Heart left ventricle (tissue), 16 donors: ENCODE results near the gene ATM. TPM values are rescaled to one million over a fixed set of nuclear protein-coding genes. Genes with fewer than 3 reads are reported as not detected.

Experiments used
- ATAC-seq, 4 donors: fragments of 200-7000 bp; cut with Tn5 transposase; one replicate each; pipeline ENCODE4 v1.9.1; 2020 to 2022; ENCODE audit warnings: moderate library complexity in 4 of 4, mild to moderate bottlenecking in 3 of 4, moderate number of reproducible peaks in 1 of 4
- DNase-seq, 5 donors: peaks; one replicate each; pipeline ENCODE4 v3.0.0-alpha.2; 2020
- H3K27ac ChIP-seq, 12 donors: fragments of 200-600 bp; sonication (generic) in 4 of 12; one replicate each; pipeline versions ENCODE4 v1.5.0 to v1.8.0; 2016 to 2022; ENCODE audit warnings: mild to moderate bottlenecking in 2 of 12
- H3K27me3 ChIP-seq, 9 donors: fragments of 200-600 bp; sonication (generic) in 2 of 9; one replicate each; pipeline versions ENCODE4 v1.5.1 to v1.8.0; 2016 to 2022; ENCODE audit warnings: mild to moderate bottlenecking in 3 of 9
- H3K36me3 ChIP-seq, 9 donors: fragments of 200-600 bp; sonication (generic) in 2 of 9; one replicate each; pipeline versions ENCODE4 v1.5.0 to v1.8.0; 2018 to 2022; ENCODE audit warnings: mild to moderate bottlenecking in 2 of 9
- H3K4me1 ChIP-seq, 12 donors: fragments of 200-600 bp; sonication (generic) in 4 of 12; one replicate each; pipeline versions ENCODE4 v1.5.0 to v1.8.0; 2016 to 2022; ENCODE audit warnings: mild to moderate bottlenecking in 3 of 12
- H3K4me3 ChIP-seq, 12 donors: fragments of 200-600 bp; sonication (generic) in 4 of 12; one replicate each; pipeline versions ENCODE4 v1.5.0 to v1.8.0; 2017 to 2022; ENCODE audit warnings: mild to moderate bottlenecking in 9 of 12, moderate library complexity in 4 of 12
- H3K9me3 ChIP-seq, 12 donors: fragments of 200-600 bp; sonication (generic) in 4 of 12; one replicate each; pipeline versions ENCODE4 v1.5.0 to v1.8.0; 2016 to 2022; ENCODE audit warnings: mild to moderate bottlenecking in 1 of 12
- CTCF ChIP-seq, 12 donors: fragments of 200-600 bp; sonication (generic) in 4 of 12; IDR thresholded peaks; one replicate each; pipeline versions ENCODE4 v1.5.0 to v1.8.0; 2018 to 2022; ENCODE audit warnings: antibody characterized with exemption in 12 of 12, mild to moderate bottlenecking in 5 of 12
- POLR2A ChIP-seq, 2 donors: fragments of 450-650 bp; IDR thresholded peaks; one replicate each; pipeline ENCODE4 v1.6.1; 2017; ENCODE audit warnings: antibody characterized with exemption in 2 of 2, mild to moderate bottlenecking in 2 of 2, moderate library complexity in 2 of 2
- WGBS, 4 donors: extraction: QIAGEN DNeasy Blood & Tissue Kit in 2 of 4; methylation state at CpG; one replicate each; pipeline versions ENCODE4 v1.1.5 to v1.1.7; 2013 to 2018; 5-methylcytosine and 5-hydroxymethylcytosine counted together
- intact Hi-C, 10 donors: fragments of 100-400 bp; cut with DNase I; formaldehyde crosslinking; loops; one replicate each; pipeline versions ENCODE4 v1.11.1 to v1.14.2; 2022
- polyA plus RNA-seq, 2 donors: library from polyadenylated mRNA; stranded (reverse); fragments of 200-250 nt; gene quantifications; one replicate each; pipeline ENCODE4 v1.2.3, GENCODE V29; 2013
- total RNA-seq, 9 donors: library from RNA; depleted of rRNA in 2 of 9; stranded (reverse); fragments of >200 nt in 2 of 9; fragmentation: NEBNext Ultra II Directional in 3 of 9; extraction: Animal tissue kit (Norgen Biotek cat#: 25700) in 3 of 9; gene quantifications; one replicate each; pipeline versions ENCODE4 v1.1.0 to v1.2.4, GENCODE V29; 2016 to 2023
- donor health status: ischemic (EF 13 %, LVEDD 7.1; RV severe dilation, severe dysfunction).
- donor health status: healthy with polysubstance abuse.
- donor health status: DM: no; HTN: yes; CAD: no.
- donor health status: DM: no; HTN: no; CAD: no.
- donor health status: ischemic (EF 25% LVEDD 6.9; RV normal size, moderate dysfunction).
- donor health status: ischemic (EF 25% LVEDD 5.7; RV mildly dilated, moderate dysfunction).
- donor health status: healthy.
- donor health status: DM: yes; HTN: yes; CAD: no.
- donor health status: ischemic (EF 35%, LVEDD 5.7; RV mildly dilated, moderate dysfunction).
- donor health status: nonischemic (EF 11% LVEDD 7.7; RV severe dilation, severe dysfunction).
- donor health status: DM: yes; HTN: yes; CAD: no.
- donor health status: PGD.
- donor health status: ischemic (EF 29% LVEDD 5.4; RV normal size, mild dysfunction).
- donor health status: nonischemic (EF 23%, LVEDD 6.1; RV moderate dilation, normal function).

Gene ATM
- total and polyA plus RNA-seq, 11 donors, result 14.0 to 50.8 (median 31.2) TPM

GRCh38 chr11:108239076-108239475 lies 16.2 kb downstream of the ATM start:
- no peak for DNase-seq
- Histone ChIP-seq H3K4me1 (peaks cover 0 to 44% (median 0%) of the 10 kb centered on the region in 12 donors), H3K36me3 (peaks cover 0 to 95% (median 53%) of the 10 kb centered on the region in 9 donors), H3K27me3 (no peaks in the 10 kb centered on the region), H3K9me3 (peaks cover 0 to 3% (median 0%) of the 10 kb centered on the region in 12 donors), H3K4me3 (no peak overlapping the region), H3K27ac (peak overlapping the region in 1 of 12 donors; percentile 83)
- TF ChIP-seq CTCF (IDR thresholded peaks at IDR 0.05) (no peak), POLR2A (IDR thresholded peaks at IDR 0.05) (no peak)
- ATAC-seq, result no peak
- intact Hi-C loops, result no loop called here

DNA sequence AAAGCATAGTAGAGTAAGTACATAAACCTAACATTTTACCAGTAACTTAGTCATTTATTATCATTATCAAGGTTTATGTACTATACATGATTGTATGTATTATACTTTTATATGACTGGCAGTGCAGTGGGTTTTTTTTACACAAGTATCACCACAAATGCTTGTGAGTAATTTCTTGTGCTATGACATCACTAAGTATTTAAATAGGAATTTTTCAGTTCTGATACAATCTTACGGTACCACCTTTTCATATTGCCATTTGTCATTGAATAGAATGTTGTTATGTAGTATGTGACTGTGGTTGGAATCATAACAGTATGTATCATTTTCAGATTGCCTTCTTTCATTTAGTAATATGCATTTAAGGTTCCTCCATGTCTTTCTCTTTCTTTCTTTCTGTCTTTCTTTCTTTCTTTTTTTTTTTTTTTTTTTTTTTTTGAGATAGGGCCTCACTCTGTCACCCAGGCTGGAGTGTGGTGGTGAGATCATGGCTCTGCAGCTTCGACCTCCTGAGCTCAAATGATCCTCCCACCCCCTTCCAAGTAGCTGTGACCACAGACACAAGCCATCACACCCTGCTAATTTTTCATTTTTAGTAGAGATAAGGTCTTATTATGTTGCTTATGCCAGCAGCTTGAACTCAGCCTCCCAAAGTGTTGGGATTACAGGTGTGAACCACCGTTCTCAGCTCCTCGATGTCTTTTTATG lies 18.6 kb downstream of the ATM start:
- WGBS, 4 donors, result 89 to 97% (median 95%) methylated on average over 4 of the region's 4 CpGs
- Histone ChIP-seq H3K4me1 (peaks cover 0 to 35% (median 0%) of the 10 kb centered on the region in 12 donors), H3K4me3 (no peak overlapping the region), H3K36me3 (peaks cover 0 to 95% (median 58%) of the 10 kb centered on the region in 9 donors), H3K9me3 (peaks cover 0 to 3% (median 0%) of the 10 kb centered on the region in 12 donors), H3K27me3 (no peaks in the 10 kb centered on the region), H3K27ac (peak overlapping the region in 1 of 12 donors; percentile 15)
- ATAC-seq (no peak), DNase-seq (no peak)
- intact Hi-C loops, result no loop called here
- TF ChIP-seq CTCF (IDR thresholded peaks at IDR 0.05) (no peak), POLR2A (IDR thresholded peaks at IDR 0.05) (no peak)

- TF ChIP-seq CTCF (IDR thresholded peaks at IDR 0.05), result no peak
- no peak for TF ChIP-seq POLR2A (IDR thresholded peaks at IDR 0.05)
- no peak for DNase-seq
- WGBS, 4 donors, result 92 to 98% (median 94%) methylated on average over 2 of the region's 2 CpGs
- ATAC-seq, result no peak
- intact Hi-C loops, result no loop called here
- peaks cover 0 to 26% (median 0%) of the 10 kb centered on the region in 12 donors for H3K4me1 ChIP-seq
- peaks cover 0 to 94% (median 68%) of the 10 kb centered on the region in 9 donors for H3K36me3 ChIP-seq
- no peak overlapping the region for H3K4me3 ChIP-seq
- no peak overlapping the region for H3K27ac ChIP-seq
- peaks cover 0 to 3% (median 0%) of the 10 kb centered on the region in 12 donors for H3K9me3 ChIP-seq
- H3K27me3 ChIP-seq, result no peaks in the 10 kb centered on the region
These were observed 19.6 kb downstream of the ATM start for GRCh38 chr11:108242422-108242821.

- H3K36me3 ChIP-seq, result peaks cover 0 to 95% (median 75%) of the 10 kb centered on the region in 9 donors
- intact Hi-C loops, result no loop called here
- H3K4me3 ChIP-seq, result no peak overlapping the region
- 66 to 98% (median 73%) methylated on average over 3 of the region's 3 CpGs for WGBS, 4 donors
- H3K27me3 ChIP-seq, result no peaks in the 10 kb centered on the region
- no peaks in the 10 kb centered on the region for H3K9me3 ChIP-seq
- no peaks in the 10 kb centered on the region for H3K4me1 ChIP-seq
- no peak overlapping the region for H3K27ac ChIP-seq
- ATAC-seq (no peak), DNase-seq (no peak)
- TF ChIP-seq POLR2A (IDR thresholded peaks at IDR 0.05) (no peak), CTCF (IDR thresholded peaks at IDR 0.05) (no peak)
These were observed 23.4 kb downstream of the ATM start for GRCh38 chr11:108246308-108246707.
